GM18508 (cell line): ENCODE data around the gene DUSP1.
"Not testable (repeated sequence)": the region's sequence is repeated elsewhere in the genome, so short reads cannot be mapped to it uniquely, and the experiment has no call there.

Experiments used
- ATAC-seq: cut with Tn5 transposase; IDR thresholded peaks from one replicate; pipeline ENCODE4 v1.9.1; 2021; ENCODE audit warnings: moderate number of reproducible peaks; ENCODE audit not compliant: insufficient read depth, unreplicated experiment

Gene DUSP1

GRCh38 chr5:172798422-172799215 lies 27.6 kb upstream of the DUSP1 start:
- ATAC-seq = no peak

- ATAC-seq = no peak
Measured at GRCh38 chr5:172797771-172798191, 26.8 kb upstream of the DUSP1 start.

GRCh38 chr5:172796306-172796705 lies 25.3 kb upstream of the DUSP1 start:
- ATAC-seq = no peak

GRCh38 chr5:172795318-172795977 lies 24.5 kb upstream of the DUSP1 start:
- ATAC-seq = no peak

GRCh38 chr5:172793577-172794488 lies 22.8 kb upstream of the DUSP1 start:
- ATAC-seq = no peak

GRCh38 chr5:172792701-172793570 lies 21.9 kb upstream of the DUSP1 start:
- ATAC-seq = no peak

- no peak for ATAC-seq
Measured at GRCh38 chr5:172791726-172792445, 20.9 kb upstream of the DUSP1 start.

GRCh38 chr5:172791286-172791685 lies 20.3 kb upstream of the DUSP1 start:
- ATAC-seq = no peak

GRCh38 chr5:172790496-172790889 lies 19.5 kb upstream of the DUSP1 start:
- no peak for ATAC-seq

GRCh38 chr5:172789687-172790495 lies 18.9 kb upstream of the DUSP1 start:
- no peak for ATAC-seq

- ATAC-seq = no peak
Measured at GRCh38 chr5:172788771-172789686, 18.0 kb upstream of the DUSP1 start.

GRCh38 chr5:172787538-172787937 lies 16.5 kb upstream of the DUSP1 start:
- not testable (repeated sequence) for ATAC-seq

- no peak for ATAC-seq
Measured at GRCh38 chr5:172786736-172787462, 15.9 kb upstream of the DUSP1 start.

- no peak for ATAC-seq
Measured at GRCh38 chr5:172785429-172786088, 14.6 kb upstream of the DUSP1 start.

- not testable (repeated sequence) for ATAC-seq
Measured at GRCh38 chr5:172784162-172784561, 13.2 kb upstream of the DUSP1 start.

- not testable (repeated sequence) for ATAC-seq
Measured at GRCh38 chr5:172783319-172783718, 12.3 kb upstream of the DUSP1 start.
